DOHH2 (cell line): ENCODE measurements around the gene MED13L.

Source experiments
- H3F3A ChIP-seq: fragments of 200-600 bp; sonication (generic), shearing (Covaris generic); 2 replicates; pipeline ENCODE4 v1.6.0; 2016; ENCODE audit warnings: antibody characterized with exemption, mild to moderate bottlenecking; ENCODE audit not compliant: control insufficient read depth, insufficient read depth
- H3K27ac ChIP-seq: fragments of 200-600 bp; sonication (generic); 2 replicates; pipeline ENCODE4 v1.5.1; 2014; ENCODE audit warnings: low read depth, mild to moderate bottlenecking, low read length, moderate library complexity
- H3K27me3 ChIP-seq: fragments of 200-600 bp; sonication (generic); 2 replicates; pipeline ENCODE4 v1.6.1; 2014; ENCODE audit warnings: mild to moderate bottlenecking, low read length, mixed read lengths; ENCODE audit not compliant: control insufficient read depth
- H3K36me3 ChIP-seq: fragments of 200-600 bp; sonication (generic); 2 replicates; pipeline ENCODE4 v1.6.1; 2014; ENCODE audit warnings: mild to moderate bottlenecking, low read length, moderate library complexity, mixed read lengths; ENCODE audit not compliant: control insufficient read depth
- H3K4me1 ChIP-seq: fragments of 200-600 bp; sonication (generic); 2 replicates; pipeline ENCODE4 v1.6.1; 2014; ENCODE audit warnings: mild to moderate bottlenecking, low read length, mixed read lengths; ENCODE audit not compliant: control insufficient read depth
- H3K4me2 ChIP-seq: fragments of 200-600 bp; sonication (generic); 2 replicates; pipeline ENCODE4 v1.6.0; 2014; ENCODE audit warnings: mild to moderate bottlenecking, low read length, moderate library complexity
- H3K4me3 ChIP-seq: fragments of 200-600 bp; sonication (generic); 2 replicates; pipeline ENCODE4 v1.5.1; 2014; ENCODE audit warnings: mild to moderate bottlenecking, low read length, mixed read lengths
- H3K79me2 ChIP-seq: fragments of 200-600 bp; sonication (generic); 2 replicates; pipeline ENCODE4 v1.6.1; 2014; ENCODE audit warnings: mild to moderate bottlenecking, low read length, mixed read lengths; ENCODE audit not compliant: control insufficient read depth
- H3K9me2 ChIP-seq: fragments of 200-600 bp; sonication (generic); replicated peaks from 2 replicates; pipeline ENCODE4 v1.6.1; 2014; ENCODE audit warnings: mild to moderate bottlenecking, low read length, mixed read lengths; ENCODE audit not compliant: control insufficient read depth
- H3K9me3 ChIP-seq: fragments of 200-600 bp; sonication (generic); 2 replicates; pipeline ENCODE4 v1.6.1; 2014; ENCODE audit warnings: antibody characterized with exemption, low read length, mixed read lengths; ENCODE audit not compliant: control insufficient read depth, insufficient read depth
- H4K20me1 ChIP-seq: fragments of 200-600 bp; sonication (generic); 2 replicates; pipeline ENCODE4 v1.6.0; 2014; ENCODE audit warnings: low read depth, mild to moderate bottlenecking, antibody characterized with exemption, low read length, moderate library complexity; ENCODE audit not compliant: control insufficient read depth, insufficient read depth
- CTCF ChIP-seq: fragments of 200-600 bp; sonication (generic); IDR thresholded peaks from one replicate; pipeline ENCODE4 v1.5.1; 2014; ENCODE audit warnings: antibody characterized with exemption, mild to moderate bottlenecking, low read depth, low read length; ENCODE audit not compliant: poor library complexity, severe bottlenecking
- EZH2phosphoT487 ChIP-seq: fragments of 200-600 bp; sonication (generic); IDR thresholded peaks from 2 replicates; pipeline ENCODE4 v1.6.1; 2017; ENCODE audit warnings: borderline replicate concordance, mild to moderate bottlenecking, antibody characterized with exemption, low read length, moderate library complexity, mixed read lengths

The MED13L gene

GRCh38 chr12:115956659-115957058 lies 320.8 kb downstream of the MED13L start:
- H3K9me3 ChIP-seq: no peaks in the 10 kb centered on the region

GRCh38 chr12:115956236-115956635 lies 321.3 kb downstream of the MED13L start:
- H3K36me3 ChIP-seq: peaks cover 12% of the 10 kb centered on the region
- H3K4me3 ChIP-seq: no peak overlapping the region
- no peak overlapping the region for H3K27ac ChIP-seq
- H3K27me3 ChIP-seq: no peaks in the 10 kb centered on the region
- H4K20me1 ChIP-seq: no peaks in the 10 kb centered on the region
- TF ChIP-seq EZH2phosphoT487 (no peak), CTCF (no peak)
- no peak overlapping the region for H3K4me2 ChIP-seq
- H3K9me2 ChIP-seq: no peaks in the 10 kb centered on the region
- H3K4me1 ChIP-seq: no peaks in the 10 kb centered on the region
- H3K9me3 ChIP-seq: no peaks in the 10 kb centered on the region
- H3K79me2 ChIP-seq: no peaks in the 10 kb centered on the region
- H3F3A ChIP-seq: no peaks in the 10 kb centered on the region

More at GRCh38 chr12:115956659-115957058, 320.8 kb downstream of the MED13L start:
- Histone ChIP-seq H4K20me1 (no peaks in the 10 kb centered on the region), H3K9me2 (no peaks in the 10 kb centered on the region), H3K4me3 (no peak overlapping the region), H3K4me2 (no peak overlapping the region), H3K27ac (no peak overlapping the region), H3K4me1 (no peaks in the 10 kb centered on the region), H3K79me2 (no peaks in the 10 kb centered on the region), H3K27me3 (no peaks in the 10 kb centered on the region), H3F3A (no peaks in the 10 kb centered on the region), H3K36me3 (peaks cover 15% of the 10 kb centered on the region)
- TF ChIP-seq CTCF (no peak), EZH2phosphoT487 (no peak)

- H3K27ac ChIP-seq: no peak overlapping the region
- H3K9me3 ChIP-seq: no peaks in the 10 kb centered on the region
- H4K20me1 ChIP-seq: no peaks in the 10 kb centered on the region
- H3K9me2 ChIP-seq: no peaks in the 10 kb centered on the region
- H3K4me1 ChIP-seq: no peaks in the 10 kb centered on the region
- no peak overlapping the region for H3K4me3 ChIP-seq
- no peaks in the 10 kb centered on the region for H3F3A ChIP-seq
- no peaks in the 10 kb centered on the region for H3K36me3 ChIP-seq
- H3K79me2 ChIP-seq: no peaks in the 10 kb centered on the region
- no peak overlapping the region for H3K4me2 ChIP-seq
- TF ChIP-seq EZH2phosphoT487: no peak
- TF ChIP-seq CTCF: no peak
- no peaks in the 10 kb centered on the region for H3K27me3 ChIP-seq
These were observed 324.0 kb downstream of the MED13L start for GRCh38 chr12:115953450-115953849.

GRCh38 chr12:115953031-115953430 lies 324.5 kb downstream of the MED13L start:
- H3K27ac ChIP-seq: no peak overlapping the region
- no peak overlapping the region for H3K4me3 ChIP-seq
- no peak overlapping the region for H3K4me2 ChIP-seq
- TF ChIP-seq CTCF (no peak), EZH2phosphoT487 (no peak)
- H3K27me3 ChIP-seq: no peaks in the 10 kb centered on the region
- H3F3A ChIP-seq: no peaks in the 10 kb centered on the region
- no peaks in the 10 kb centered on the region for H4K20me1 ChIP-seq
- no peaks in the 10 kb centered on the region for H3K9me2 ChIP-seq
- no peaks in the 10 kb centered on the region for H3K4me1 ChIP-seq
- H3K79me2 ChIP-seq: no peaks in the 10 kb centered on the region
- no peaks in the 10 kb centered on the region for H3K36me3 ChIP-seq
- no peaks in the 10 kb centered on the region for H3K9me3 ChIP-seq
